ENCODE results near the gene ANKRD13B. TPM values are rescaled to one million over a fixed set of nuclear protein-coding genes. Genes with fewer than 3 reads are reported as not detected.

Gene ANKRD13B
- total RNA-seq, 1 experiment from 2014 or later: 8.8 TPM

DNA sequence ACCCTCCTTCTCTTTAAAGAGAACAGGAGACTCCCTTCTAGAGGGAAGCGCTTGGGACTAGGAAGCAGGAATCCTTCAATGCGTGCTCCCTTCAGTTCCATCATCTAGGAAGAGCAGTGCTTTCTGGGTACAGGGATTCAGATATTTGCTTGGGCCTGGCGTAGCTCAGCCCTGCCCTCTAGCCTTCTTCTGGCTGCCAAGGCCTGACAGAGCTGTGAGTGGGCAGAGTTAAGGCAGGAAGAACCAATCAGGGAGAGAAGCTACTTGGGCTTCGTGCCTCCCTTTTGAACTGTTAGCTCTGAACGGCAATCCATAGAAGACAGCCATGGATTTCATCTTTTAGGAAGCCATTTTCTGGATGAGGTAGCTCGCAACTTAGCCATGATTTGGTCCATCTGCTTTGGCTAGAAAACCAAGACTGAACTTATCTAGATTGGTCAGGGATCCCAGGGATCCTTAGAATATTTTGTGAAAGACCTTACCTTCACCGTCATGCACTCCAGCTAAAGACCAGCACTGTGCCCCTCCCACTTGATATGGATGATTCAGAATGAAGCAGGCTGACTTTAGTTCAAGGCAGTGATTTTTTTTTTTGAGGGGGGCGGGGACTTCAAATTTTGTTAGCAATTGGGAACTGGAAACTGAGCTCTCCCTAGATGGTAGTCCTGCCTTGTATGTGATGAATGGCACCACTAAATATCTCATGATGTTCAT lies 32.3 kb downstream of the ANKRD13B start:
- Mint-ChIP-seq H3K9me3 (ENCODE audit: low read depth, unreplicated experiment) (no peaks in the 10 kb centered on the region), H3K36me3 (ENCODE audit: insufficient read depth, unreplicated experiment) (peaks cover 9% of the 10 kb centered on the region), H3K27me3 (ENCODE audit: unreplicated experiment) (peaks cover 10% of the 10 kb centered on the region), H3K4me3 (ENCODE audit: low read depth, unreplicated experiment) (no peak overlapping the region), H3K27ac (ENCODE audit: unreplicated experiment) (no peak overlapping the region), H3K4me1 (ENCODE audit: low read depth, unreplicated experiment) (no peaks in the 10 kb centered on the region)
- CTCF ChIA-PET: interaction anchor here (1.4 kb wide), 2 partner anchors 8 to 306 kb away, joined by 3 to 7 read pairs; no protein-coding TSS in a partner anchor
- DNase-seq: no peak
- BruUV-seq (replicated peaks): no TSS peak
- TF ChIP-seq, protein P1, sequence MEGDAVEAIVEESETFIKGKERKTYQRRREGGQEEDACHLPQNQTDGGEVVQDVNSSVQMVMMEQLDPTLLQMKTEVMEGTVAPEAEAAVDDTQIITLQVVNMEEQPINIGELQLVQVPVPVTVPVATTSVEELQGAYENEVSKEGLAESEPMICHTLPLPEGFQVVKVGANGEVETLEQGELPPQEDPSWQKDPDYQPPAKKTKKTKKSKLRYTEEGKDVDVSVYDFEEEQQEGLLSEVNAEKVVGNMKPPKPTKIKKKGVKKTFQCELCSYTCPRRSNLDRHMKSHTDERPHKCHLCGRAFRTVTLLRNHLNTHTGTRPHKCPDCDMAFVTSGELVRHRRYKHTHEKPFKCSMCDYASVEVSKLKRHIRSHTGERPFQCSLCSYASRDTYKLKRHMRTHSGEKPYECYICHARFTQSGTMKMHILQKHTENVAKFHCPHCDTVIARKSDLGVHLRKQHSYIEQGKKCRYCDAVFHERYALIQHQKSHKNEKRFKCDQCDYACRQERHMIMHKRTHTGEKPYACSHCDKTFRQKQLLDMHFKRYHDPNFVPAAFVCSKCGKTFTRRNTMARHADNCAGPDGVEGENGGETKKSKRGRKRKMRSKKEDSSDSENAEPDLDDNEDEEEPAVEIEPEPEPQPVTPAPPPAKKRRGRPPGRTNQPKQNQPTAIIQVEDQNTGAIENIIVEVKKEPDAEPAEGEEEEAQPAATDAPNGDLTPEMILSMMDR (IDR thresholded peaks at IDR 0.05; ENCODE audit: unreplicated experiment): no peak
- intact Hi-C loops (cut with micrococcal nuclease; ENCODE audit: unreplicated experiment): no loop called here

DNA sequence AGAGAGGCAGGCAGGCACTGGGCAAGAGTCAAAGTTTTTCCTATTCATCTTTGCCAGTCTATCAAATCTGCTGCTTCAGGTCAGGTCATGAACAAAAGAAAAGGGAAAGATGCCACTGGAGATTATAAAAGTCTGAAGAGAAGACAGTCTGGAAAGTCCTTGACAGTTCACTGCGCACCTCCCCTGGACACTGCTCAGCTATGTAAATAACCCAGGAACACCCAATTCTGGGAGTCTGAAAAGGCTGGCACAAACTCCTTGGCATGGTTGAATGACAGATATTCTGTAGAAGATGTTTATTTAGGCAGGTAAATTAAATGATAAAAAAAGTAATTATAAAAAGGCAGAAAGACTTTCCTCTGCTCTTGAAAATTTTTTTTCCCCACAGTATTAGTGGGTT lies 35.0 kb downstream of the ANKRD13B start:
- H3K9me3 Mint-ChIP-seq (ENCODE audit: low read depth, unreplicated experiment): no peaks in the 10 kb centered on the region

DNA sequence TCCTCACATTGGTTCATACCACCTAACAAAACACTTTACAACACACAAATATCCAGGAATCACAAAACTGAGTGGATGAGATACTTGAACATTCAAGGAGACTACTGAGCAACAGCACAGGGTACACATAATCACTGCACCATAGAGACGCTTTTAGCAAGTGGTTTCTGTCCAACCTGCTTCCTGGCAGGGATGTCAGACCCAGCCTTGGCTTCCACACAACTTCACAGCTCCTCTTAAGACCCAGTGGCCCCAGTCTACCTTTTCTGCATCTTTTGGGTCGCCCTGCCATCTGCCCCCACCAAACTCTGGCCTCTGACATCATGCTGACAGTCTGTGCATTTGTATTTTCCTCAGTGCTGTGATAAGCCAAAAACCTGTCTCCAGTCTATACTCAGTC lies 35.7 kb downstream of the ANKRD13B start:
- TF ChIP-seq, protein P1 (IDR thresholded peaks at IDR 0.05; ENCODE audit: unreplicated experiment): no peak
- CTCF ChIA-PET: no interaction called here

More for the DNA sequence above, 35.0 kb downstream of the ANKRD13B start:
- intact Hi-C loops (cut with micrococcal nuclease; ENCODE audit: unreplicated experiment): no loop called here
- no TSS peak for BruUV-seq (replicated peaks)
- Mint-ChIP-seq H3K27me3 (ENCODE audit: unreplicated experiment) (no peaks in the 10 kb centered on the region), H3K27ac (ENCODE audit: unreplicated experiment) (no peak overlapping the region), H3K4me3 (ENCODE audit: low read depth, unreplicated experiment) (no peak overlapping the region), H3K36me3 (ENCODE audit: insufficient read depth, unreplicated experiment) (peaks cover under 1% of the 10 kb centered on the region), H3K4me1 (ENCODE audit: low read depth, unreplicated experiment) (no peaks in the 10 kb centered on the region)
- no peak for DNase-seq
- TF ChIP-seq, protein P1 (IDR thresholded peaks at IDR 0.05; ENCODE audit: unreplicated experiment): no peak
- CTCF ChIA-PET: interaction anchor here (0.6 kb wide), 1 partner anchor 27 kb away, joined by 5 read pairs; no protein-coding TSS in a partner anchor

DNA sequence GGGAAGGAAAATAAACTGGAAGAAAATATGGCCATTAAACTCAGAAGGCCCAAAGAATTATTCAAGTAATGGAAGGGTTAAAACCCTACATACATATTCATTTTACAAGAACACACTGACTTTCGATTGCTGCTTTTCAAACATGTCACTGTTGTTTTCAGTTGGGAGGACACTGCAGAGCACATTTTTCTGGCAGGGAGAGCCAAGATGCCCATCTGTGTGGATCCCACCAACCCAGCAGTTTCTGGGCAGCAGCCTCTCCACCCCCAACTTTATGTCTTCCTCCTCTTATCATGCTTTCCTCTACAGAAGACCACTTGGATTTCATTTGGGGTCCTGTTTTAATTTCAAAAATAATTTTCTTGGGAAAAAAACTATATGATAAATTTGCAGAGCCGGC lies 36.9 kb downstream of the ANKRD13B start:
- no peaks in the 10 kb centered on the region for H3K36me3 Mint-ChIP-seq (ENCODE audit: insufficient read depth, unreplicated experiment)
- CTCF ChIA-PET: no interaction called here
- H3K9me3 Mint-ChIP-seq (ENCODE audit: low read depth, unreplicated experiment): no peaks in the 10 kb centered on the region
- no peaks in the 10 kb centered on the region for H3K4me1 Mint-ChIP-seq (ENCODE audit: low read depth, unreplicated experiment)
- H3K27me3 Mint-ChIP-seq (ENCODE audit: unreplicated experiment): no peaks in the 10 kb centered on the region
- no TSS peak for BruUV-seq (replicated peaks)
- intact Hi-C loops (cut with micrococcal nuclease; ENCODE audit: unreplicated experiment): no loop called here
- no peak overlapping the region for H3K4me3 Mint-ChIP-seq (ENCODE audit: low read depth, unreplicated experiment)
- TF ChIP-seq, protein P1 (IDR thresholded peaks at IDR 0.05; ENCODE audit: unreplicated experiment): no peak
- H3K27ac Mint-ChIP-seq (ENCODE audit: unreplicated experiment): no peak overlapping the region
- no peak for DNase-seq

More for the DNA sequence above, 35.7 kb downstream of the ANKRD13B start:
- Mint-ChIP-seq H3K4me3 (ENCODE audit: low read depth, unreplicated experiment) (no peak overlapping the region), H3K36me3 (ENCODE audit: insufficient read depth, unreplicated experiment) (no peaks in the 10 kb centered on the region), H3K4me1 (ENCODE audit: low read depth, unreplicated experiment) (no peaks in the 10 kb centered on the region), H3K27ac (ENCODE audit: unreplicated experiment) (no peak overlapping the region), H3K9me3 (ENCODE audit: low read depth, unreplicated experiment) (no peaks in the 10 kb centered on the region), H3K27me3 (ENCODE audit: unreplicated experiment) (no peaks in the 10 kb centered on the region)
- intact Hi-C loops (cut with micrococcal nuclease; ENCODE audit: unreplicated experiment): no loop called here
- BruUV-seq (replicated peaks): no TSS peak
- DNase-seq: no peak
